Gastrocnemius medialis (tissue), 4 donors: ENCODE measurements around the gene THG1L.

Source experiments
- POLR2A ChIP-seq, 2 donors: fragments of 450-650 bp; IDR thresholded peaks; one replicate each; pipeline ENCODE4 v1.6.1; 2017; ENCODE audit warnings: antibody characterized with exemption in 2 of 2, mild to moderate bottlenecking in 2 of 2, moderate library complexity in 2 of 2
- TF ChIP-seq, protein P1 (sequence below), 5 experiments: fragments of 450-650 bp in 3 of 5; fragments of 200-600 bp in 2 of 5; sonication (generic) in 2 of 5; IDR thresholded peaks in 4 of 5; conservative IDR thresholded peaks in 1 of 5; 1 replicate in 4 of 5; 2 replicates in 1 of 5; pipeline ENCODE4 v1.5.1; 2016 to 2019; ENCODE audit warnings: antibody characterized with exemption in 5 of 5, mild to moderate bottlenecking in 3 of 5, moderate library complexity in 3 of 5

GRCh38 chr5:157766902-157767301 lies 35.7 kb downstream of the THG1L start:
- TF ChIP-seq, protein P1, sequence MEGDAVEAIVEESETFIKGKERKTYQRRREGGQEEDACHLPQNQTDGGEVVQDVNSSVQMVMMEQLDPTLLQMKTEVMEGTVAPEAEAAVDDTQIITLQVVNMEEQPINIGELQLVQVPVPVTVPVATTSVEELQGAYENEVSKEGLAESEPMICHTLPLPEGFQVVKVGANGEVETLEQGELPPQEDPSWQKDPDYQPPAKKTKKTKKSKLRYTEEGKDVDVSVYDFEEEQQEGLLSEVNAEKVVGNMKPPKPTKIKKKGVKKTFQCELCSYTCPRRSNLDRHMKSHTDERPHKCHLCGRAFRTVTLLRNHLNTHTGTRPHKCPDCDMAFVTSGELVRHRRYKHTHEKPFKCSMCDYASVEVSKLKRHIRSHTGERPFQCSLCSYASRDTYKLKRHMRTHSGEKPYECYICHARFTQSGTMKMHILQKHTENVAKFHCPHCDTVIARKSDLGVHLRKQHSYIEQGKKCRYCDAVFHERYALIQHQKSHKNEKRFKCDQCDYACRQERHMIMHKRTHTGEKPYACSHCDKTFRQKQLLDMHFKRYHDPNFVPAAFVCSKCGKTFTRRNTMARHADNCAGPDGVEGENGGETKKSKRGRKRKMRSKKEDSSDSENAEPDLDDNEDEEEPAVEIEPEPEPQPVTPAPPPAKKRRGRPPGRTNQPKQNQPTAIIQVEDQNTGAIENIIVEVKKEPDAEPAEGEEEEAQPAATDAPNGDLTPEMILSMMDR (IDR thresholded peaks at IDR 0.05 in 4 of 5, conservative IDR thresholded peaks at IDR 0.05 in 1 of 5), result no peak
- TF ChIP-seq POLR2A (IDR thresholded peaks at IDR 0.05), result no peak
